Spleen (tissue), 7 donors: Measurements from ENCODE around the gene TBX1.

Experiments
- CTCF ChIP-seq, 11 experiments: fragments of 200-600 bp in 7 of 11; fragments of 450-650 bp in 4 of 11; sonication (generic) in 4 of 11; IDR thresholded peaks in 8 of 11; conservative IDR thresholded peaks in 3 of 11; 1 replicate in 7 of 11; 2 replicates in 4 of 11; pipeline versions ENCODE4 v1.4.0 to v1.8.0; 2016 to 2021; ENCODE audit warnings: antibody characterized with exemption in 11 of 11, inconsistent platforms in 4 of 11, mild to moderate bottlenecking in 1 of 11
- POLR2AphosphoS5 ChIP-seq, 3 donors: sonication (generic); formaldehyde crosslinking; IDR thresholded peaks; one replicate each; pipeline ENCODE4 v1.5.1; 2017; ENCODE audit warnings: antibody characterized with exemption in 3 of 3
- donor health status: DM: no; HTN: no; CAD: no; lungs with moderate emphysema.
- donor health status: DM: no; HTN: no; CAD: no.
- donor health status: DM: no; HTN: no; CAD: no.

GRCh38 chr22:19802001-19802893 is 41.7 kb downstream of the TBX1 start:
- TF ChIP-seq CTCF (IDR thresholded peaks at IDR 0.05 in 8 of 11, conservative IDR thresholded peaks at IDR 0.05 in 3 of 11) (no peak), POLR2AphosphoS5 (IDR thresholded peaks at IDR 0.05) (peak in 1 of 3 donors; percentile 23)
